T-helper 1 cell treated with Interleukin-12 subunit alpha and Interleukin-12 subunit beta and Interleukin-4 antibody, amounts not matched to agents 30 μg/mL and 1 μg/mL, for 36 hours (primary cell): ENCODE results near the gene VWC2.

ENCODE experiments used
- H3K27ac Mint-ChIP-seq: one replicate; pipeline ENCODE4 v1.8.0; 2021; ENCODE audit warnings: mild to moderate bottlenecking, mixed read lengths
- H3K27me3 Mint-ChIP-seq: one replicate; pipeline ENCODE4 v1.8.0; 2021; ENCODE audit warnings: low read depth, mixed read lengths
- H3K36me3 Mint-ChIP-seq: one replicate; pipeline ENCODE4 v1.8.0; 2021; ENCODE audit warnings: low read depth, mixed read lengths
- H3K4me1 Mint-ChIP-seq: one replicate; pipeline ENCODE4 v1.8.0; 2021; ENCODE audit warnings: low read depth, mixed read lengths
- H3K4me3 Mint-ChIP-seq: one replicate; pipeline ENCODE4 v1.8.0; 2021; ENCODE audit warnings: mild to moderate bottlenecking, moderate library complexity, mixed read lengths
- H3K9me3 Mint-ChIP-seq: one replicate; pipeline ENCODE4 v1.8.0; 2021; ENCODE audit warnings: mixed read lengths

Gene VWC2

GRCh38 chr7:49774459-49775064 is 1.1 kb downstream of the VWC2 start:
- Mint-ChIP-seq H3K27me3 (peaks cover 70% of the 10 kb centered on the region), H3K4me3 (no peak overlapping the region), H3K27ac (no peak overlapping the region), H3K9me3 (no peaks in the 10 kb centered on the region), H3K4me1 (peaks cover 4% of the 10 kb centered on the region), H3K36me3 (no peaks in the 10 kb centered on the region)

DNA sequence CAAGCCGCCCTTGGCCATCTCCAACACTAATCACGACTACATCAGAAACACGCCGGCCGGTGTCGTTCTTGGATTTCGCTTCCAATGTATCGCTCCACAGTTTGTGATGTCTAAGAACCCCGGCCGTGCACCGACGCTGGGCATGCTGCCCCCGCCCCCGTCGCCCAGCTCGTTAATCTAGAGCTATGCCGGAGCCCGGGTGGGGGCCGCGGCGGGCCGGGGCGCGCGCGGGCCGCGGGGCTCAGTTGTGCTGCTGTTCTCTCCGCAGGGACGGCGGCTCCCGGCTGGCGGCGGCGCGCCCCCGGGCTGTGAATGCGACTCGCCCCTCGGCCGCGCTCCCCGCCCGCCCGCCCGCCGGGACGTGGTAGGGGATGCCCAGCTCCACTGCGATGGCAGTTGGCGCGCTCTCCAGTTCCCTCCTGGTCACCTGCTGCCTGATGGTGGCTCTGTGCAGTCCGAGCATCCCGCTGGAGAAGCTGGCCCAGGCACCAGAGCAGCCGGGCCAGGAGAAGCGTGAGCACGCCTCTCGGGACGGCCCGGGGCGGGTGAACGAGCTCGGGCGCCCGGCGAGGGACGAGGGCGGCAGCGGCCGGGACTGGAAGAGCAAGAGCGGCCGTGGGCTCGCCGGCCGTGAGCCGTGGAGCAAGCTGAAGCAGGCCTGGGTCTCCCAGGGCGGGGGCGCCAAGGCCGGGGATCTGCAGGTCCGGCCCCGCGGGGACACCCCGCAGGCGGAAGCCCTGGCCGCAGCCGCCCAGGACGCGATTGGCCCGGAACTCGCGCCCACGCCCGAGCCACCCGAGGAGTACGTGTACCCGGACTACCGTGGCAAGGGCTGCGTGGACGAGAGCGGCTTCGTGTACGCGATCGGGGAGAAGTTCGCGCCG is 1.9 kb downstream of the VWC2 start:
- Mint-ChIP-seq H3K27ac (no peak overlapping the region), H3K4me3 (no peak overlapping the region)

GRCh38 chr7:49775949-49776443 is 2.6 kb downstream of the VWC2 start:
- Mint-ChIP-seq H3K9me3 (no peaks in the 10 kb centered on the region), H3K4me3 (no peak overlapping the region), H3K36me3 (no peaks in the 10 kb centered on the region), H3K27ac (no peak overlapping the region), H3K27me3 (peaks cover 71% of the 10 kb centered on the region), H3K4me1 (peaks cover 4% of the 10 kb centered on the region)

More for the DNA sequence above, 1.9 kb downstream of the VWC2 start:
- Mint-ChIP-seq H3K27me3 (peaks cover 73% of the 10 kb centered on the region), H3K9me3 (no peaks in the 10 kb centered on the region), H3K36me3 (no peaks in the 10 kb centered on the region), H3K4me1 (peaks cover 4% of the 10 kb centered on the region)

GRCh38 chr7:49776994-49777393 is 3.6 kb downstream of the VWC2 start:
- H3K36me3 Mint-ChIP-seq = no peaks in the 10 kb centered on the region
- peaks cover 61% of the 10 kb centered on the region for H3K27me3 Mint-ChIP-seq
- no peak overlapping the region for H3K4me3 Mint-ChIP-seq

DNA sequence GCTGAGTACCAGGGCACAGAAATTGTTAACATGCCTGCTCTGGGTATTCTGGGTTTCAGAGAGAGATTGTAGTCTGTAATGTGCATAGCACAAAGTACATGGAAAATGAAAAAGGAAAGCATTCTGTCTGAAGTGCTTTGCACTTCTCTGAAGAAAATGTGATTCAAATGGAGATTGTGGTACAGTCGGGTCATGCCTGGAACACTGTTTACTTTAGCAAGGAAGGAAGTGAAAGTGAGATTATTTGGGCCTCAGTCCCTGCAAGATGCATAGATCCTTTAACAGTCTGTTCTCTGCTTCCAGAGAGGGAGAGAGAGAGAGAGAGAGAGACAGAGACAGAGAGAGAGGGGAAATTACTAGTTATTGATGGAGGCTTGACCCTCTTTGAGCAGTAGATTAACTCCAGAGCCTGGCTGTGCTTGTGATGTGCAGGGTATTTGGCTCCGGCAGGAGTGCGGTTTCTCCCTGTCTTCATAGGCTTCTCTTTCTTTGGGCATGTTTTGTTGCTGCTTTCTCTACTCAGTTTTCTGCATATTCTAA is 5.4 kb downstream of the VWC2 start:
- H3K36me3 Mint-ChIP-seq = no peaks in the 10 kb centered on the region
- no peaks in the 10 kb centered on the region for H3K9me3 Mint-ChIP-seq
- no peak overlapping the region for H3K27ac Mint-ChIP-seq
- no peak overlapping the region for H3K4me3 Mint-ChIP-seq
- H3K27me3 Mint-ChIP-seq = peaks cover 47% of the 10 kb centered on the region
- no peaks in the 10 kb centered on the region for H3K4me1 Mint-ChIP-seq

More at GRCh38 chr7:49776994-49777393, 3.6 kb downstream of the VWC2 start:
- Mint-ChIP-seq H3K27ac (no peak overlapping the region), H3K9me3 (no peaks in the 10 kb centered on the region), H3K4me1 (peaks cover 4% of the 10 kb centered on the region)

GRCh38 chr7:49780953-49781352 is 7.5 kb downstream of the VWC2 start:
- H3K27me3 Mint-ChIP-seq = peaks cover 40% of the 10 kb centered on the region

DNA sequence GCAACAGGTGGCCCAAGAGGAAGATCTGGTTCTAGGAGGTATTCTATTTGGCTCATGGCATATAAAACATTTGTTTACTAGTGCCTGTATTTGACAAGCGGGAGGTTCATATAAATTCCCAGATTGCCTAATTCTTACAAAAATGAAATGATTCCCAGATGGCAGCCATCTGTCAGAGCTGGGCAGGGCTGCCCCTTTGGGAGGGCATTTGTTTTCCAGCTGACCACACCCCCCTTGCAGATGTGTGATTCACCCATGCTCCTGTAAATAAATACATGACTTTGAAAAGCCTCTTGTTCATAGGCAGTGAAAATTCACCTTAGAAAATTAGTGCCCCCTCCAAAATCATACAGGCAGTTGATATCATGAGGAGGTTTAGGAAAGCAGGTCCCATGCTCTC is 8.6 kb downstream of the VWC2 start:
- peaks cover 30% of the 10 kb centered on the region for H3K27me3 Mint-ChIP-seq
- H3K9me3 Mint-ChIP-seq = no peaks in the 10 kb centered on the region
- no peaks in the 10 kb centered on the region for H3K4me1 Mint-ChIP-seq
- H3K27ac Mint-ChIP-seq = no peak overlapping the region
- H3K4me3 Mint-ChIP-seq = no peak overlapping the region
- no peaks in the 10 kb centered on the region for H3K36me3 Mint-ChIP-seq

More at GRCh38 chr7:49780953-49781352, 7.5 kb downstream of the VWC2 start:
- H3K9me3 Mint-ChIP-seq = no peaks in the 10 kb centered on the region
- H3K27ac Mint-ChIP-seq = no peak overlapping the region
- H3K4me1 Mint-ChIP-seq = no peaks in the 10 kb centered on the region
- no peak overlapping the region for H3K4me3 Mint-ChIP-seq
- H3K36me3 Mint-ChIP-seq = no peaks in the 10 kb centered on the region

DNA sequence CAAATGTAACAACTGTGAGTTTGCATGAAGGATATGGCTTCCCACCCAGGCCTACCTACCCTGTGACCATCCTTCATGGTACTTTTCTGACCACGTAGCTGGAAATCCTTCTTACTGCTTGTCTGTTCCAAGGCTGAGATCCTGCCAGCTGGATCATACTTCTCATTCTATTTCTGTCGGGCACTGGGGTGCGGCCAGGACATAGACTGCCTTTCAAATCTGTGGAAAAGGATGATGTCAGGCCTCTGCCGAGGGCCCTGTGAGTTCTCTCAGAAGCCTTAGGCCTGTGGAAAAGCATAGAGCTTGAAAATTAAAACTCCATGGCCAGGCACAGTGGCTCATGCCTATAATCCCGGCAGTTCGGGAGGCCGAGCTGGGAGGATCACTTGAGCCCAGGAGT is 10.0 kb downstream of the VWC2 start:
- Mint-ChIP-seq H3K27me3 (peaks cover 20% of the 10 kb centered on the region), H3K9me3 (no peaks in the 10 kb centered on the region), H3K4me1 (no peaks in the 10 kb centered on the region), H3K27ac (no peak overlapping the region), H3K4me3 (no peak overlapping the region), H3K36me3 (no peaks in the 10 kb centered on the region)

DNA sequence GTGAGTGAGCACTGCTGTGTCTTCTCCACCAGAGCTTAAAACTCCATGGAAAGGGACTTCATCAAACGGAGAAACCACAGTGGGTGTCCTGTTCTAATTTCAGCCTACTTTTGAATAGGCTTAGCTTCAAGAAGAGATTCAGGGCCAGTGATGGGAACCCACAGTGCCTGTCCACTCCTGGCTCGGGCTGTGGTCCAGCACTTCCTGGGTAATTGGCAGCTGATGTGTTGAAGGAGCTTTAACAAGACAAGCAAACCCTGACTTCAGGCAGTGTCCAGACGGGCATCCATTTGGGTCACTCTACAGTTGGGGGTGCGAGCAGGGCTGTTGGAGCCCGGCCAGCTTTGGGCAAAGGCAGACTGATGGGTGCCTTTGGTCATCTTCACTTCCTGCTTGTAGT is 14.5 kb downstream of the VWC2 start:
- no peaks in the 10 kb centered on the region for H3K9me3 Mint-ChIP-seq
- no peaks in the 10 kb centered on the region for H3K36me3 Mint-ChIP-seq
- H3K4me3 Mint-ChIP-seq = no peak overlapping the region
- no peaks in the 10 kb centered on the region for H3K27me3 Mint-ChIP-seq
- H3K27ac Mint-ChIP-seq = no peak overlapping the region
- H3K4me1 Mint-ChIP-seq = no peaks in the 10 kb centered on the region

- Mint-ChIP-seq H3K4me3 (no peak overlapping the region), H3K36me3 (no peaks in the 10 kb centered on the region), H3K27ac (no peak overlapping the region), H3K4me1 (no peaks in the 10 kb centered on the region), H3K9me3 (no peaks in the 10 kb centered on the region), H3K27me3 (no peaks in the 10 kb centered on the region)
Observed at GRCh38 chr7:49788455-49789059, 15.1 kb downstream of the VWC2 start.

DNA sequence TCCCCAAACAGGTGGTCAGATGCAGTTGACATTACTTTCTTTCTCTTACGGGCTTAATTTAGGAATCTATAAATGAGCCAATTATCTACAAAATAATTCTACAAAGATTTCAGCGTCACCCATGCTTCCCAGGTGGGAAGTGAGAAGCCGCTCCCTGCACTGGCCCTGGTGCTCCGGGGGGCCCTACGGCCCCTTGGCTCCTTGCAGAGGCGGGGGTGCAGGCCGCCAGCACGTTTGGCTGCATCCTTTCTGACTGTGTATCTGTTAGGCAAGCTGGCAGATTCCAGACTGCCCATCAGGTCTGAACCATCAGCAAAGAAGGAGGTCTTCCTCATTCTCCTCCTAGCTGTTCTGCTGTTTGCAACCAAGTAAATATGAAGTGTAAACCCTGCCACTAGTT is 16.3 kb downstream of the VWC2 start:
- Mint-ChIP-seq H3K4me3 (no peak overlapping the region), H3K27ac (no peak overlapping the region), H3K36me3 (no peaks in the 10 kb centered on the region), H3K4me1 (no peaks in the 10 kb centered on the region), H3K9me3 (no peaks in the 10 kb centered on the region), H3K27me3 (no peaks in the 10 kb centered on the region)

DNA sequence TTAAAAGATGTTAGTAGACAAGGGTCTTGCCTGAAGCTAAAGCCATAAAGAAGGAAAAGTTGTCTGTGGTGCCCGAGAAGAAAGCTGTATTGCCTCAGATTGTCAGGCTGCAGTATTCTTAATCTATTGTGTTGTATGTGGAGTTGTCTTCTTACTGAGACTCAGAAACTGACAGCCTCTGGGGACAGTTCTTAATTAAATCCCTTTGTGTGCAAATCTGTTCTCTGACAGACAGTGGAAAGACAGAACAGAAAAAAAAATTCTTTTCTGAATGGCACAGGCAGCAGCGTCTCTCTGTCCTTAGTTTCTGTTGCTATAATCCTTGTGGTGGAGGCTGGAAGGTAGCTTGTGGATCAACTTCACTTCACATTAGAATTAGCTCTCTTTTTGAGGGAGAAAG is 16.8 kb downstream of the VWC2 start:
- Mint-ChIP-seq H3K36me3 (no peaks in the 10 kb centered on the region), H3K4me3 (no peak overlapping the region), H3K27ac (no peak overlapping the region), H3K27me3 (no peaks in the 10 kb centered on the region), H3K4me1 (no peaks in the 10 kb centered on the region), H3K9me3 (no peaks in the 10 kb centered on the region)

DNA sequence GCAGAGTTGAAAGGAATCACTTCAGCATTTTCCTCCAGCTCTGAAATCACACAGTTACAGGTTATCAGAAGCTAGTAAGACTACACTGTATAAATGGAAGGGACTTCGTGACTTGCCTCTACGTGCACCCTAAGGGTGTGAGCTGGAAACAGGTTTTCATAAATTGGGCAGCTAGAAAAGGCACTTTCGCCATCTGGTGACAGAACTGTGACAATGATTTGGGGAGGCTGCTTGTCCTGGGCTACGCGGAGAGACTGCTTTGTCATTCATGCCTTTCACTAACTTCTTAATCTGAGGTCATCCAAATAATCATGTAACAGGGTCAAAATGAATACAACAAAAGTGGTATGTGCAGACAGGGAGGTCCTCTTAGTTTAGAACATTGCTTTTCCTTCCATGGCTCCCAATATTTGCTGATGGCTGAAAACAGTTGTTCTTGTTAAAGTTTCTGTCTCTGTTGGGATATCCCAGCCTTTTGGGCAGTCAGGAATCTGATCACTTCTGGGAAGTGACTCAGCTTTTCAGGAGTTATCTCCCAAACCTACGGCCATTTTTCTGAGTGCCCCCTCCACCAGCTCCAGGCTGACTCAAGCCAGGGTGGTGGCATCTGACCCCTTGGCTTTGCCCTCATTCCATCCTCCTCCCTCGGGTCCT is 17.8 kb downstream of the VWC2 start:
- Mint-ChIP-seq H3K36me3 (no peaks in the 10 kb centered on the region), H3K9me3 (no peaks in the 10 kb centered on the region), H3K27ac (no peak overlapping the region), H3K27me3 (no peaks in the 10 kb centered on the region), H3K4me3 (no peak overlapping the region), H3K4me1 (no peaks in the 10 kb centered on the region)

DNA sequence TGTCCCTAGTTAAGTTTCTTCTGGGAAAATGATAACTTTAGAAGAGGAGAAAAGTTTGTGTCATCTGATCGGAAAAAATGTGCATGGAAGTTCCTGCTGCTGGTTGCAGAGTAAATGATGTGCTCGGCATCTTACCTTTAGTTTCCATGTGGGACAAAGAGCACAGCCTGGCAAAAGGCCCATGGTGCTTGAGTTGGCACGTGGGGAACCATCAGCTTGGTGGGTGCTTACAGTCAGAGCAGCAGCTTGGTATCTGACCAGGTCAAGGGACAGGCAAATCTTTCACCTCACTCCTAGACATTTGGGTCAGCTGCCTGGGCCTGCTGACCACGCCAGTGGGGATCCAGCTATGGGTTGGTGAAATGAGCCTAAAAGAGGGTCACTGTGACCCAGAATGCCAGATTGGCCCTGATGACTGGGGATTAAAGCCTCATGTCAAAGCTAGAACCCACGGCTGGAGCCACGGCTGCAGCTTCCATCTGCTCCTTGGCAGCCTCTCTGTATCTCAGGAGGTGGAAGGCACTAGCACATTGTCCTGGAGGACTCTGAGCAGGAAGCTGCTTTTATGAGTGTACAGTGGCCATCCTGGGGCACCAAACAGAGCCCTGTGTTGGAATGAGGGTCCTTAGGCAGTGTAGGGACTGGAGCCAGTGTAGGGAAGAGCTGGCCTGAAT is 24.7 kb downstream of the VWC2 start:
- no peaks in the 10 kb centered on the region for H3K9me3 Mint-ChIP-seq
- no peaks in the 10 kb centered on the region for H3K27me3 Mint-ChIP-seq
- no peak overlapping the region for H3K4me3 Mint-ChIP-seq

More for the DNA sequence above, 24.7 kb downstream of the VWC2 start:
- Mint-ChIP-seq H3K4me1 (no peaks in the 10 kb centered on the region), H3K27ac (no peak overlapping the region), H3K36me3 (no peaks in the 10 kb centered on the region)
